D721Med (cell line): ENCODE data around the gene ZNF101.
"Not testable (repeated sequence)": the region's sequence is repeated elsewhere in the genome, so short reads cannot be mapped to it uniquely, and the experiment has no call there.

Experiments used
- DNase-seq: peaks from one replicate; pipeline ENCODE4 v3.0.0; 2011; ENCODE audit warnings: low spot score; ENCODE audit not compliant: insufficient read length
- FAIRE-seq: peaks from 2 replicates; lab custom pipeline; 2011; peaks lifted over from hg19 to GRCh38; lab: Jason Lieb, UNC
- CTCF ChIP-seq: IDR thresholded peaks from 2 replicates; pipeline ENCODE4 v1.5.1; 2012; ENCODE audit warnings: mild to moderate bottlenecking, control low read depth; ENCODE audit not compliant: insufficient read depth; ENCODE audit errors: missing control alignments

The ZNF101 gene

GRCh38 chr19:19674315-19674714 lies 5.7 kb downstream of the ZNF101 start:
- no peak for DNase-seq
- no peak for TF ChIP-seq CTCF
- FAIRE-seq, result no peak

- DNase-seq, result no peak
- no peak for FAIRE-seq
- TF ChIP-seq CTCF, result no peak
These were observed 8.9 kb downstream of the ZNF101 start for GRCh38 chr19:19677579-19677978.

GRCh38 chr19:19679176-19680073 lies 10.8 kb downstream of the ZNF101 start:
- no peak for FAIRE-seq
- TF ChIP-seq CTCF, result no peak
- DNase-seq, result no peak

GRCh38 chr19:19686119-19686518 lies 17.5 kb downstream of the ZNF101 start:
- not testable (repeated sequence) for FAIRE-seq, DNase-seq

GRCh38 chr19:19686580-19686979 lies 17.9 kb downstream of the ZNF101 start:
- FAIRE-seq (no peak), DNase-seq (no peak)
- TF ChIP-seq CTCF, result no peak

GRCh38 chr19:19687090-19687489 lies 18.5 kb downstream of the ZNF101 start:
- no peak for DNase-seq
- FAIRE-seq, result no peak
- no peak for TF ChIP-seq CTCF

- not testable (repeated sequence) for FAIRE-seq, DNase-seq
These were observed 20.4 kb downstream of the ZNF101 start for GRCh38 chr19:19689023-19689422.

GRCh38 chr19:19691683-19692082 lies 23.0 kb downstream of the ZNF101 start:
- TF ChIP-seq CTCF, result no peak
- FAIRE-seq (no peak), DNase-seq (no peak)
